GM19035 (cell line): ENCODE data around the gene USP3.

Source experiments
- ATAC-seq: cut with Tn5 transposase; IDR thresholded peaks from one replicate; pipeline ENCODE4 v1.9.1; 2021; ENCODE audit not compliant: unreplicated experiment

Gene USP3

DNA sequence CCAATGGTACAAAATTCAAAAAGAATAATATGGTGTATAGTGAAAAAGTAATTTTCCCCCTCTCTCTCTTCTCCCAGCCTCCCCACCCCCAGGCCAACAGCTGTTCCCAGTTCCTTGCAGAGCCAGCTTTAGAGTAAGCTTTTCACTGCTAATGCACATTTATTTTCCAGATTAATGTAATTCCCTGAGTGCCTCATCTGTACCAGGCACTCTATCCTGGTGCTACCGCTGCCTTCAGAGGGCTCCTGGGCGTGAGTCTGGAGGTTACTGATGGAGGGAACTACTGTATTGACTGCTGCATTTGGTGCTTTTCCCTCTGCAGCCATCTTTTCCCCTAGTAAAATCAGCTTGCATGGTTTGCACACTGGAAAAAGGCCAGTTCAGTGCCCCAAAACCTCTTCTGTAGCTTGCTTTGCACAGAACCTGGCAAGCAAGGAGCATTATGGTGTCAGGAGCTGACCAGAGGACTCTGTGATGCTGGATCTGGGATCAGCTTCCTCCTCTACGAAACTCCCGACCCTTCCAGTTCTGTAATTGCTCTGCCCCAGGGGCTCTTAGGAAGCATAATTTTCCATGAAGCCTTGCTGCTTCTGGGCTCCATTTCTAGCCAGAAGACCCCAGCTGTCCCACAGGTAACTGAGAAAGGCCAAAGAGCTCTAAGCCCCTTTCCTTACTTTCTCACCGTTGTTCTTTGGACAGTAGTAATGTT, 8.5 kb upstream of the USP3 start:
- ATAC-seq = no peak

DNA sequence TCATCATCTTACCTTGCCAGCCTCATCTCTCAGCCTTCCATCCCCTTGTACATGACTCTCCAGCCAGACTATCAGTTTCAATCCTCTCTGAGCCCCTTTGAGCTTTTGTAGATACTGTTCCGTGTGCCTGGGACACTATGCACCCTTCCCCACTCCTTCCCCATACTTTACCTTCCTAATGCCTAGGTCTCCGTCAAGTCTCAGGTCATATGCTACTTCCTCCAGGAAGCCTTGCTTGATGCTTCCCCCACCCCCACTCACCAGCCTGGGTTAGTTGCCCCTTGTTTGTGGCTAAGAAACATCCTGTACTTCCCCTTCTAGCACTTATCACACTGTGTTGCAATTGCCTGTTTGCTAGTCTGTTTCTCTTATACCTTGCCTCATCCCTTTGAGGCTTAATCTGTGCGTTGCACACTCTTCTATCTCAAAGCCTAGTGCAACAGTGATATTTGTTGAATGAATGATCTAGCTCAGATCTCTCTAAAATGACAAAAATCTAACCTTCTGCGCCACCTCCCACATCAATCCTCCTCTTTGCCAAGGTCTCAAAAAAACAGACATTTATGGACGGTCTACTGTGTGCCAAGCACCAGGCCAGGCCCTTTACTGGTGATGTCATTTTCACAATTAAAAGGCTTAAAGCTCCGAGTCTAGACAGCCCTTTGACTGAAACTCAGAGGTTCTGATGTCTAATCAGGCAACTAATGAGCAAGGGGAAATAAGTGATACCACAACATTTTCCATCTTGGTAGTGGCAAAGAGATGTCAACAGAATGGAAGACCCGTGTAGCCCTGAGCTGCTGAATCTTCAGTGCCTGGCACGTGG, 6.5 kb upstream of the USP3 start:
- no peak for ATAC-seq

DNA sequence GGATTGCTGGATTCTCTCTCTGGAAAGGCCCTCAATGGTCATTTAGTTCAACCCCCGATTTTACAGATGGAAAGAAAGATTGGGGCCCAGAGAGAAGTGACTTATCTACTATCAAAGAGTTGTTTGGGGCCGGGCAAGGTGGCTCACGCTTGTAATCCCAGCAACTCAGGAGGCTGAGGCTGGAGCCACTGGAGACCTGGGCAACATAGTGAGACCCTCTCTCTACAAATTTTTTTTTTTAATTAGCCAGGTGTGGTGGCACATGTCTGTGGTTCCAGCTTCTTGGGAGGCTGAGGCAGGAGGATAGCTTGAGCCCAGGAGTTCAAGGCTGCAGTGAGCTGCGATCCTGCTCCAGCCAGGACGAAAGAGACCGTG, 5.2 kb upstream of the USP3 start:
- no peak for ATAC-seq

DNA sequence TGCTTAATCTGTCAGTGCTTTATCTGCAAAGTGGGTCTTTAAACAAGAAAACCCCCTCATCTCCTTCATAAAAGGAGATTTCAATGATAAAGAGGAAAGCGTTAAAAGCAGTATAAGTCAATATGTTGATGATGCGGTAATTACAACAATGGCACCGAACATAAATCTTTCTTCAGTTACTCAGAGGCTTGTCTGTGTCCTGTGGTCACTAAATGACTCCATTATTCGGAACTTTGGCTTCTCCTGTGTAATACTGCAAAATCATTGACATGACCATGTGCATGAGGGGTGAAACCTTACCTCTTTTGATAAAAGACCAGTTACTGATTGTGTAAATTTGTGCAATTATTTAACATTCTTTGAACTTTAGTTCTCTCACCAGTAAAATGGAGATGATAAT, 4.8 kb upstream of the USP3 start:
- no peak for ATAC-seq

DNA sequence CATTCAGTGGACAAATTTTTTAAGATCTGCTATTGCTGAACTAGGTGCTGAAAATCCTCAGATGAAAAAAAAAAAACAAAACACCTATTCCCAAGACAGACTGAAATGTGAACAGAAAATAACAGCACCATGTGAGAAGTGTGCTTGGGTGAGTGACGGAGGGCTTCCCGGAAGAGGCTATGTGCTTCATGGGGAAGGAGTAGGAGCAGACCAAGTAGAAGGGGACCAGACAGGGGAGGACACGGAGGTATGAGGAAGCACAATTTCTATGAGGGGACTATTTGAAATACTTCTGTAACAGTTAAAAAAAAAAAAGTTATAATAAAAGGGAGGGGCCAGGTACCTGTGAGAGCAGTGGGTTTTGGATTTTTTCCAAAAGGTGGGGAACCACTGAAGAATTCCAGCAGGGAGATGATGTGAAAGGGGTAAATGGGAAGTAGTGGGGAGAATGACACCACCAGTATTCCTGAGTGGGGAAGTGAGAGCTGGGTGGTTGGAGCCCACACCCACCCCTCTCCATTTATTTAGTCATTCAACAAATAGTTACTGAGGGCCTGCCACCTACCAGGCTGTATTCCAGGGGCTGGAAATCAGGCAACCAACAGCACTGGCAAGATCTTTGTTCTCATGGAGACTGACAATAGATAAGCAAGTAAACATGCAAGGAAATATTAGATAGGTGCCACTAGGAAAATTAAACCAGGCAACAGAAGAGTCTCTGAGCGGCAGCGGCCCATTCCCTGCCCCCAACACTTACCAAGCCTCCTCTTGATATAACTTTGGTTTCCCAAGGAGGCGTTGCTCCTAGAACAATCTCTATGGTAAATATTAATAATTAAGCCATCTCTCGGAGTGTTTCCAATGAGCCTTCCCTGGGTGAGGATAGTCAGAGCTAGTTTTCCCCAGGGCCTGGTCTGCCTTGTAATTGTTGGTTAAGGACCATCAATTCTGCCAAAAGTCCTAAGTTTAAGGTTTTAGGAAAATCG, 3.8 kb upstream of the USP3 start:
- ATAC-seq = no peak

DNA sequence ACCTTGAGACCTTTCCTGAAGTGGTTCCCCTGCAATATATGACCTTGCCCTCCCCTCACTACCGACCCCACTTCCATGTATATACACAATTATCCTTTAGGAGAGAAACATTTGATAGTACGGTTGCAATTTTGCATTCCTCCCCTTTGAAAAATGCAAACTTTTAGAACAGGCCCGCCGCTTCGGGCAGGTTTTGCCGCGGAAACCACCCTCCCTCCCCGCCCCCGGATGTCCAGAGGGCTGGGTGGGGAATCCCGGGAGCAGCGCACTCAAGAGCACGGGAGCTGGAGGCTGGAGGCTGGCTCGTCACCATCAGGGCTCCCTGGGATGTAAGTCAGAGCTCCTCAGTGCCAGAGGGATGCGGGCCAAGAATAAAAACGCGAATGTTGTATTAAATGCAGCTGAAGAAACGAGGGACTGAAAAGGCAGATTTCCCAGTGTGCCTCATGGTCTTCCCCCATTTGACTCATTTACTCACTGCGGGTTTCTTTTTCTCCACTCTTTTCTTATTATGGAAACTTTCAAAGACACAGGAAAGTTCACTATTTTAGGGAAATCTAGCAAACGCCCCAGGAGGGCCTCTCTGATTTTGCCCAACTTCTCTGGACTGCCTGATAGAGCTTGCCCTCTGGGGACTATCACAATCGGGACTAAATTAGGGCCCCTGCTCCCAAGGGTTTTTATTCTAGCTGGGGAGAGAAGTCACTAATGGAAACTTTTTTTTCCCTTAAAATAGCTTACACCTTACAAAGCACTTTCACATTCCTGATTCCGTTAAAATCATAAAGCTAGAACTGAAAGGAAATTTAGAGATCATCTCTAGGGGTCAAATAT, 2.9 kb upstream of the USP3 start:
- no peak for ATAC-seq

DNA sequence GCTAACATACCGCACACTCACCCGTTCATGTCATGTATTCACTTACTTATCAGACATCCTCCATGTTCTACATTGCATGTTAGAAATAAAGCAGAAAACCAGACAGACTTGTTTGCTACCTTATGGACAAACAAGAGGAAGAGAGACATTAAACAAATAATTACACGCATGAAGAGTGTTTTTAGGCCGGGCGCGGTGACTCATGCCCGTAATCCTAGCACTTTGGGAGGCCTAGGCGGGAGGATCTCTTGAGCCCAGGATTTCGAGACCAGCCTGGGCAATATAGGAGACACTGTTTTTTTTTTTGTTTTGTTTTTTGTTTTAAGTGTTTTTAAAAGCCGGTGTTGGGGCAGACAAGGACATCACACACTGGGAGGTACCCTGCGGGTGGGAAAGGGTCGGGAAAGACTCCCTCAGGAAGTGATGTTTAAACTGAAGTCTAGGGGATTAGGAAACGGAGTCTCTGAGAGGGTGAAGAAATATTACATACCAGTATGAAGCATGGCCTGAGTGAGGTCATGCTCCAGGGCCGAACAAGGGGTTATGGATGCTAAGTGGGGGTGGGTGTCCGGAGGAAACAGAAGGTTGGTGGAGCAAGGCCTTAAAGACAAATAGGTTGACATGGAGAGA, 2.1 kb upstream of the USP3 start:
- no peak for ATAC-seq

DNA sequence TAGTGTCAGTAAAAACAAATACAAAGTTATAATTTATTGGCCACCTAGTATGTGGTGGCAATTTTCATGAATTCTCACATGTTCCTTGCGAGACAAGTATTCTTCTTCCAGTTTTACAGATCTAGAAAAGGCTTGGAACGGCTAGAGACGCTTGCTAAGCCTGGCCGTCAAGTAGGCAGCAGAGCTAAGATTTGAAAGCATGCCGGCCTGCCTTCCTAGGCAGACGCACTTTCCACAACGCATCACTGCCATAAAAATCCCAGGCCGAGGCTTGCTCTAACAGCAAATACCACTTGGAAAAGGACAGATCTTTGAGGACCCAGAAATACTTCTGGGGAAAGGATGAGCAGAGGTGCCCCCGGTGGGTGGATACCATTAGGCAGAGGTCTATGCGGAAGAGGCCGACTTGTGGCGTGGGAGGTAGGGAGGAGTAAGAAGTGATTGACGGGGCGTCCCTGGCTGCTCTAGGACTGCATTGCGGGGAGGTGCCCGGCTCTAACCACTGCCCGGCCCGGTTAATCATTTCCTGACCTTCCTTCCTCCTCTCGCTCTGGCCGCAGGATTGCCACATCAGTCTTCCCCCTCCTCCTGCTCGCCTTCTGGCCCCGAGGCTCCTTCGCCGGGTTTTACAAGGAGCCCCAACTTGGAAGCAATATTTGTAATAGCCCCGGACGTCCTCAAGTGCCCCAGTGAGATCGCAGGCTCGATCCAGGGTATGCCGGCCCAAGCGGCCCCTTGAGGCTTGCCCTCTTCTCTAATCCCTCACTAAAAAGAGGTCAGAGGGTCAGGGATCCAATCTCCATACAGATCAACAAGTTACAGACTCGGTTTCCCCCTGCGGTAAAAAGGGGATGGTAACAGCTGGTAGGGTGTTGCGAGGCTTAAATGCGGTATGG, 1.3 kb upstream of the USP3 start:
- peak; percentile 34 for ATAC-seq

DNA sequence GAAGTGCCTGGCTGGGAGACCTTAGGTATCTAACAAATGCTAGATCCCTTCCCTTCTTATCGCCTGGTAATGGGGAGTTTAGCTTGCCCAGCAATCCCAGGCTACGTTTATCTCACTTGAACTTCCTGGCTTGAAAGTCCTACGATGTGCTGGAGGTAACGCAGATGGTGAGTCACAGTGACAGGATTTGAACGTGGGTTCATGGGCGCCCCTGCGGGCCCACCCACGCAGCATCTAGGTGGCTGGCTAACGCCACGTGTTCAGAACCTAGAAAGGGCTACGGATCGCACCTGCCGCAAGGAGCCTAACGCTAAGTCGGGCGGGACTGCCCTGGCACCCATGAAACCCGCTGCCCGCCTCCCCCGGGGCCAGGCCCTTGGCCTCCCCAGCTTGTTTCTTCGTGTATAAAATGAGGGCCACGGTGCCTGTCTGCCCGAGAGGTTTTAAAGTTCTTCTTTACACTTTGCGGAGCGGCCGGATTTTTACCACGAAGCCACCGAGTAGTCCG, 600 bp upstream of the USP3 start:
- peak; percentile 31 for ATAC-seq

DNA sequence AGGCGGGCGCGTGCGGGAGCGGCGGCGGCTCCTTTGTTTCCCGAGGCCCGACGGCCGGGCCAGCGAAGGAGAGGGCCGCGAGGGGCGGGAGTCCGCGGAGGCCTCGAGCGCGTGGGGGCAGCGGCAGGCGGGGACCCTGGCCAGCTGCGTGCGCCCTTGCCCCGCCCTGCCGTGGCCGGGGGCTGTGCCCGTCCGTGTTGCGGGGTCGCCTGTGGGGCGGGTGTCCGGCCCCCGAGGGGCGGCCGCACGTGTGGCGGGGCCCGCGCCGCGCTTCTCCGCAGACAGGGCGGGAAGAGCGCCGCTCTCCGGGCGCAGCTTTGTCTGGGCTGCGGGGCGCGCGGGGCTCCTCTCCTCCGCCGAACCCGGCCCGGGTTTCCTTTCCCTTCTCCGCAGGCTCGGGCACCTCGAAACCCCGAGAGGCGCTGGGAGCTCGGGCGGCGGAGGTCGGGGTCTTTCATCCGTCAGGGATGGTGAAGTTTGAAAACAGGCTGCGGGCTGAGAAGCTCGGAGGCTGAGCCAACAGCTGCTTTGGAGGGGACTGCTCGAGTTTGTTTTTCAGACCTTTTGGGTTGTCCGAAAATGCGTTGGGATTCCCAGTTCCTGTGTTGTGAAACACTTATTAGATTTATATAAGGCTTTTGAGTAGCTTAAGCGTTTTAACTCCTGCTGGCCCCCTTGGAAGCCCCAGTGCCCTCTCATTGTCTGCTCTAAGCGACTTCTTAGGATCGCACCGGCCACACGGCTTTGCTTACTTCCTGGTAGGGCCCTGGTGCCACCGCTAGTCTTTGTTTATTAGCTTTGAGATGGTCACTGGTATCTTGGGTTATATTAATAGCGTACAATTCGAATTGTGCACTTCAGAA, 817 bp downstream of the USP3 start:
- ATAC-seq = peak; percentile 7

DNA sequence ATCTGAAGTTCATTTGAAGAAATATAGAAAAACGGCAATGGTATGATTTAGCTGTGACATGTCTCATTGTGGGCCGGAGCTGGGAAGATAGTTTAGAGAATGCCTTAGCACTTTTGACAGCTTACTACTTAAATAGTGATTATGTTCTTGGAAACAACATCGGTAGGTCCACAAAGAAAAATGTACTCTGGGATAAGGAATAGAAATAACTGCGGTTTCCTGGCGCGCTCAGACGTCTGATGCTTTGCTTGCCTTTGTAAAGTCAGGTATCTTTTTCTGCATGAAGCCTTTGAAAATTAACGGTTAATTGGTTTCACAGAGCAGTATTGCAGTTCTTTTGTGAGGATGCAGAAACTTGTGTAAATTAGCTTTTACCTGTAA, 1.4 kb downstream of the USP3 start:
- no peak for ATAC-seq

DNA sequence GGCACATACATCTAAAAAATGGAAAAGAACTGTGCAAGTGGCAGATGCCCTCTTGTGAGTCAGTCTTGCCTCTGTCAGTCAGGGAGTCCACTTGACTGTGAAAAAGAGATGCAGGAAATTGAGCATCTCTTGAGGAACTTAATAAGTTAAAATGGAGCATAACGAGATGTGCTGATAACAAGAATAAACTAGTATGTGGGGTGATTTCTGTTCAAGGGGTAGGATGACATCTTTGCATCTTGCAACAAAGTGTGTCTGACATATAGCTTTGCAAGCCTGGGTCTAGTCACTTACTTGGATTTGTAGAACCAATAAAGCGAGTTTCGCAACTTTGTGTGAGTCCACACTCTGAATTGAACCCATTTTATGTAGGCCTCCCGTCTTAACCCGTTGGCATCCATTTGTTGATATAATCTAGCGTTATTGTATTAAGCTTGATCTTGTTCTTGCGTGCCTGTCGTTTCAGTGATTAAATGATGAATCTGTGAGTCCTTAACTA, 2.2 kb downstream of the USP3 start:
- ATAC-seq = no peak

DNA sequence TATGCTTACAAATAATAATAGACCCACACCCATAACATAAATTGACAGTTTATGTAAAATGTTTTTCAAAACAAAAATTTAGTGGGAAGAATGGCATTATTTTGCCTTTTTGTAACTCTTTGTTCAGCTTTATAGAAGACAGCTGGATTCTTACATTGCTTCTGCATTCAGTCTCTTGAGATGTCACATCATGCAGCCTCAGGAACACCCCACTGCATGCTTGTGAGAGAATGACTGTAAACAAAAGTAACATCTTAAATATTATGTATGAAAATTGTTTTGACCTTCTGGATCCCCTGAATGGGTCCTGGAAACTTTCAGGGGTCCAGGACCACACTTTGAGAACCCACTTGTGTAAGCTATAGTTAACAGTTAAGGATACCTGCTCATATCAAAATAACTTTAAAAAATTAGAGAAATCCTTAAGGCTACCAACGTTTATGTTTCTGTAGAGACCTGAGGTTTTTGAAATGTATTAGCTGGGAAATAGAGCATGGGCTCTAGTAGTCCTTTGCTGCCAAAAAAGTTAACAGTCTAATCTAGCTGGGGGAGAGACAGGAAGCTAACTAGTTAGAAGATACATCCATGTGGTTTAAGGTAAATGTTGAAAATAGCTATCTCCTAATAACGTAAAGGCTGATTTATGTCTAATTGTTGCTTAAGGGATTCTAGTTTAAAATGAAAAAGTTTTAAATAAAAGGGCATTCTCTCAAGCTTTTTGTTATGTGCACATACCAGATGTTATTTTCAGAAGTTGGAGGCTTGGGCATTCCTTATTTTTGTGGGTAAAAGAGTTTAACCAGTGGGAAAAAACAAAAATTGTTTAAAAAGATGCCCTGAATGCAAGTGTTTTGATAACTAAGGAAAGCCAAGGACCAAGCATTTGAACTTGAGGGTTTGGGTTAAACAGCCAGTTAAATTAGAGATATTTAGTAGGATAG, 3.8 kb downstream of the USP3 start:
- no peak for ATAC-seq

DNA sequence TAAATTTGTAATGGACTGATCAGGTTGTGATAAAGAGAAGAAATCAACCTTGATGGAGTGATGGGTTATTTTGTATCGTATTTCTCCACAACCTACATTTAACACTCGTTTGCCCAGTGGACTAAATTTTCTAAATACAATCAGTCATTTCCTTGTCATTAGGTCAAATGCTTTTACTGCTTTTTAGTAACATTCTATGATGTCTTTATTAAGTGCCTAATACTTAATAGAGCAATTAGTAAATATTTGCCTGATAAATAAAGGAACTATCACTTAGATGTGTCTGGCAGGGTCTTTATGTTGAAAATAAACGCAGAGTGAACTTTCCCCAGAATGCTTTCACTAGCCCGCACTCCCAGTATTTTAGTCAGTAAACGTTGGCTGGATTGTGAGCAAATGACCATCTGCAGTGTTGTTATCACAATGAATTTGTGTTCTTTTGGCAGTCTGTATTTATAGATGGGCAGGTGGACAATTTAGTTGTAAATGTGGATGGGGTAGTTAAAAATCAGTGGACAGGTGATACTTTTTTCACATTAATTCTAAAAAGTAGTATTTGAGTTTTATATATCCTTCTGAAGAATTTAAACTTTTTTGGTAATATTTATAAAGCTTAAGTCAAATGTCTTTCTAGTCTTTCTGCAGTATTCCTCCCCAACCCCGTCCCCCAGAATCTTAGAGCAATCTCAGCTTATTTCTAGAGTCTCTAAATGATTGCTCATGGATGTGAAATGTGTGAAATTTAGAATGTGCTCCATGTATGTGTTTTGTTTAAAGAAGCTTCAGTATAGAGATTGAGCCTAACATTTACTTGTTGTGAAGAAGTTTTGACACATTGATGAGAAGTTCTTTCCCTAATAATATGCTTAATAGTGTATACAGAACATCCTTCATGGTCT, 4.9 kb downstream of the USP3 start:
- no peak for ATAC-seq
